ENCODE results near the gene NF2. TPM values are rescaled to one million over a fixed set of nuclear protein-coding genes. Genes with fewer than 3 reads are reported as not detected.

The NF2 gene
- total and polyA plus RNA-seq, 2 experiments from 2014 or later, result 14.4 to 54.5 TPM

DNA sequence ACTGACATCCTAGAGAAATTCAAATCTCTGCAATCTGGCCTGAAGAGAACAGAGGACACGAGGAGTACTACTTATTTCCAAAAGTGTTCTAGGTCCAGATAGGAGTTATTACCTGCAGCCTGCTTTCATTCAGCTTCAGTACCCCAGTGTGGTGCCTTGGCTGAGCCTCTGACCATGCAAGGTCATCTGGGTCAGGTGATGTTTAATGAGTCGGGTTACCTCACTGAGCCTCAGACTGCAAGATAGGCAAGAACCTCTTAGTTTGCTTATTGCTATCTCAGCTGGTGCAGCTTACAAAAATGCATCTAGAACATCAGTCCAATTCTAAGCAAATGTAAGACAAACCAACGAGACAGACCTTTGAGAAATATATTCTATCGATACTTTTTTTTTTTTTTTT, 9.5 kb upstream of the NF2 start:
- Mint-ChIP-seq H3K27me3 (ENCODE audit: insufficient read depth, low read depth, poor library complexity) (no peaks in the 10 kb centered on the region), H3K27ac (no peak overlapping the region), H3K36me3 (ENCODE audit: low read depth) (no peaks in the 10 kb centered on the region), H3K4me3 (no peak overlapping the region), H3K9me3 (peaks cover 3% of the 10 kb centered on the region; the same call in 1 of the 3 replicates), H3K4me1 (peaks cover 3% of the 10 kb centered on the region; the same call in 1 of the 3 replicates)
- Histone ChIP-seq H4K20me1 (replicated peaks; ENCODE audit: insufficient read depth) (no peaks in the 10 kb centered on the region), H3K4me3 (no peak overlapping the region), H3K9me2 (ENCODE audit: insufficient read depth) (no peaks in the 10 kb centered on the region), H3K27ac (ENCODE audit: low read depth) (no peak overlapping the region), H3K4me2 (no peak overlapping the region), H3F3A (replicated peaks; ENCODE audit: low read depth) (peaks cover 5% of the 10 kb centered on the region), H2AFZ (peak overlapping the region; percentile 63; the same call in 1 of the 2 replicates), H3K27me3 (ENCODE audit: insufficient read depth) (peaks cover 24% of the 10 kb centered on the region), H3K36me3 (ENCODE audit: insufficient read depth) (no peaks in the 10 kb centered on the region), H3K4me1 (ENCODE audit: insufficient read depth) (peaks cover 4% of the 10 kb centered on the region; the same call in 1 of the 2 replicates), H3K79me2 (replicated peaks; ENCODE audit: insufficient read depth) (no peaks in the 10 kb centered on the region)
- ATAC-seq (peak; percentile 31; the same call in 1 of the 3 replicates), DNase-seq (ENCODE audit: low spot score) (no peak)
- TF ChIP-seq POLR2AphosphoS5 (IDR thresholded peaks at IDR 0.05; ENCODE audit: low read depth) (no peak), EZH2phosphoT487 (IDR thresholded peaks at IDR 0.05; ENCODE audit: unreplicated experiment) (no peak), ZNF114 (CRISPR knock-in tag; IDR thresholded peaks at IDR 0.05) (no peak), NANOG (IDR thresholded peaks at IDR 0.05; ENCODE audit: borderline replicate concordance) (no peak), ZNF331 (CRISPR knock-in tag; IDR thresholded peaks at IDR 0.05; ENCODE audit: low read depth) (no peak), JUNB (IDR thresholded peaks at IDR 0.05; ENCODE audit: unreplicated experiment) (no peak), STAT1 (IDR thresholded peaks at IDR 0.05; ENCODE audit: unreplicated experiment) (no peak), EZH2 (IDR thresholded peaks at IDR 0.05; ENCODE audit: low read depth, unreplicated experiment) (no peak), CREB1 (CRISPR knock-in tag; IDR thresholded peaks at IDR 0.05; ENCODE audit: low read depth) (no peak)
- TF ChIP-seq, protein P1, sequence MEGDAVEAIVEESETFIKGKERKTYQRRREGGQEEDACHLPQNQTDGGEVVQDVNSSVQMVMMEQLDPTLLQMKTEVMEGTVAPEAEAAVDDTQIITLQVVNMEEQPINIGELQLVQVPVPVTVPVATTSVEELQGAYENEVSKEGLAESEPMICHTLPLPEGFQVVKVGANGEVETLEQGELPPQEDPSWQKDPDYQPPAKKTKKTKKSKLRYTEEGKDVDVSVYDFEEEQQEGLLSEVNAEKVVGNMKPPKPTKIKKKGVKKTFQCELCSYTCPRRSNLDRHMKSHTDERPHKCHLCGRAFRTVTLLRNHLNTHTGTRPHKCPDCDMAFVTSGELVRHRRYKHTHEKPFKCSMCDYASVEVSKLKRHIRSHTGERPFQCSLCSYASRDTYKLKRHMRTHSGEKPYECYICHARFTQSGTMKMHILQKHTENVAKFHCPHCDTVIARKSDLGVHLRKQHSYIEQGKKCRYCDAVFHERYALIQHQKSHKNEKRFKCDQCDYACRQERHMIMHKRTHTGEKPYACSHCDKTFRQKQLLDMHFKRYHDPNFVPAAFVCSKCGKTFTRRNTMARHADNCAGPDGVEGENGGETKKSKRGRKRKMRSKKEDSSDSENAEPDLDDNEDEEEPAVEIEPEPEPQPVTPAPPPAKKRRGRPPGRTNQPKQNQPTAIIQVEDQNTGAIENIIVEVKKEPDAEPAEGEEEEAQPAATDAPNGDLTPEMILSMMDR (conservative IDR thresholded peaks at IDR 0.05; ENCODE audit: low read depth in 2 of 2), result no peak
- TF ChIP-seq, protein P2, sequence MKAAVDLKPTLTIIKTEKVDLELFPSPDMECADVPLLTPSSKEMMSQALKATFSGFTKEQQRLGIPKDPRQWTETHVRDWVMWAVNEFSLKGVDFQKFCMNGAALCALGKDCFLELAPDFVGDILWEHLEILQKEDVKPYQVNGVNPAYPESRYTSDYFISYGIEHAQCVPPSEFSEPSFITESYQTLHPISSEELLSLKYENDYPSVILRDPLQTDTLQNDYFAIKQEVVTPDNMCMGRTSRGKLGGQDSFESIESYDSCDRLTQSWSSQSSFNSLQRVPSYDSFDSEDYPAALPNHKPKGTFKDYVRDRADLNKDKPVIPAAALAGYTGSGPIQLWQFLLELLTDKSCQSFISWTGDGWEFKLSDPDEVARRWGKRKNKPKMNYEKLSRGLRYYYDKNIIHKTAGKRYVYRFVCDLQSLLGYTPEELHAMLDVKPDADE (IDR thresholded peaks at IDR 0.05), result no peak
- TF ChIP-seq, protein P3, sequence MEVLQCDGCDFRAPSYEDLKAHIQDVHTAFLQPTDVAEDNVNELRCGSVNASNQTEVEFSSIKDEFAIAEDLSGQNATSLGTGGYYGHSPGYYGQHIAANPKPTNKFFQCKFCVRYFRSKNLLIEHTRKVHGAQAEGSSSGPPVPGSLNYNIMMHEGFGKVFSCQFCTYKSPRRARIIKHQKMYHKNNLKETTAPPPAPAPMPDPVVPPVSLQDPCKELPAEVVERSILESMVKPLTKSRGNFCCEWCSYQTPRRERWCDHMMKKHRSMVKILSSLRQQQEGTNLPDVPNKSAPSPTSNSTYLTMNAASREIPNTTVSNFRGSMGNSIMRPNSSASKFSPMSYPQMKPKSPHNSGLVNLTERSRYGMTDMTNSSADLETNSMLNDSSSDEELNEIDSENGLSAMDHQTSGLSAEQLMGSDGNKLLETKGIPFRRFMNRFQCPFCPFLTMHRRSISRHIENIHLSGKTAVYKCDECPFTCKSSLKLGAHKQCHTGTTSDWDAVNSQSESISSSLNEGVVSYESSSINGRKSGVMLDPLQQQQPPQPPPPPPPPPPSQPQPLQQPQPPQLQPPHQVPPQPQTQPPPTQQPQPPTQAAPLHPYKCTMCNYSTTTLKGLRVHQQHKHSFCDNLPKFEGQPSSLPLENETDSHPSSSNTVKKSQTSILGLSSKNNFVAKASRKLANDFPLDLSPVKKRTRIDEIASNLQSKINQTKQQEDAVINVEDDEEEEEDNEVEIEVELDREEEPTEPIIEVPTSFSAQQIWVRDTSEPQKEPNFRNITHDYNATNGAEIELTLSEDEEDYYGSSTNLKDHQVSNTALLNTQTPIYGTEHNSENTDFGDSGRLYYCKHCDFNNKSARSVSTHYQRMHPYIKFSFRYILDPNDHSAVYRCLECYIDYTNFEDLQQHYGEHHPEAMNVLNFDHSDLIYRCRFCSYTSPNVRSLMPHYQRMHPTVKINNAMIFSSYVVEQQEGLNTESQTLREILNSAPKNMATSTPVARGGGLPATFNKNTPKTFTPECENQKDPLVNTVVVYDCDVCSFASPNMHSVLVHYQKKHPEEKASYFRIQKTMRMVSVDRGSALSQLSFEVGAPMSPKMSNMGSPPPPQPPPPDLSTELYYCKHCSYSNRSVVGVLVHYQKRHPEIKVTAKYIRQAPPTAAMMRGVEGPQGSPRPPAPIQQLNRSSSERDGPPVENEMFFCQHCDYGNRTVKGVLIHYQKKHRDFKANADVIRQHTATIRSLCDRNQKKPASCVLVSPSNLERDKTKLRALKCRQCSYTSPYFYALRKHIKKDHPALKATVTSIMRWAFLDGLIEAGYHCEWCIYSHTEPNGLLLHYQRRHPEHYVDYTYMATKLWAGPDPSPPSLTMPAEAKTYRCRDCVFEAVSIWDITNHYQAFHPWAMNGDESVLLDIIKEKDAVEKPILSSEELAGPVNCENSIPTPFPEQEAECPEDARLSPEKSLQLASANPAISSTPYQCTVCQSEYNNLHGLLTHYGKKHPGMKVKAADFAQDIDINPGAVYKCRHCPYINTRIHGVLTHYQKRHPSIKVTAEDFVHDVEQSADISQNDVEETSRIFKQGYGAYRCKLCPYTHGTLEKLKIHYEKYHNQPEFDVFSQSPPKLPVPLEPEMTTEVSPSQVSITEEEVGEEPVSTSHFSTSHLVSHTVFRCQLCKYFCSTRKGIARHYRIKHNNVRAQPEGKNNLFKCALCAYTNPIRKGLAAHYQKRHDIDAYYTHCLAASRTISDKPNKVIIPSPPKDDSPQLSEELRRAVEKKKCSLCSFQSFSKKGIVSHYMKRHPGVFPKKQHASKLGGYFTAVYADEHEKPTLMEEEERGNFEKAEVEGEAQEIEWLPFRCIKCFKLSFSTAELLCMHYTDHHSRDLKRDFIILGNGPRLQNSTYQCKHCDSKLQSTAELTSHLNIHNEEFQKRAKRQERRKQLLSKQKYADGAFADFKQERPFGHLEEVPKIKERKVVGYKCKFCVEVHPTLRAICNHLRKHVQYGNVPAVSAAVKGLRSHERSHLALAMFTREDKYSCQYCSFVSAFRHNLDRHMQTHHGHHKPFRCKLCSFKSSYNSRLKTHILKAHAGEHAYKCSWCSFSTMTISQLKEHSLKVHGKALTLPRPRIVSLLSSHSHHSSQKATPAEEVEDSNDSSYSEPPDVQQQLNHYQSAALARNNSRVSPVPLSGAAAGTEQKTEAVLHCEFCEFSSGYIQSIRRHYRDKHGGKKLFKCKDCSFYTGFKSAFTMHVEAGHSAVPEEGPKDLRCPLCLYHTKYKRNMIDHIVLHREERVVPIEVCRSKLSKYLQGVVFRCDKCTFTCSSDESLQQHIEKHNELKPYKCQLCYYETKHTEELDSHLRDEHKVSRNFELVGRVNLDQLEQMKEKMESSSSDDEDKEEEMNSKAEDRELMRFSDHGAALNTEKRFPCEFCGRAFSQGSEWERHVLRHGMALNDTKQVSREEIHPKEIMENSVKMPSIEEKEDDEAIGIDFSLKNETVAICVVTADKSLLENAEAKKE (CRISPR knock-in tag; IDR thresholded peaks at IDR 0.05), result no peak
- TF ChIP-seq, protein P4, sequence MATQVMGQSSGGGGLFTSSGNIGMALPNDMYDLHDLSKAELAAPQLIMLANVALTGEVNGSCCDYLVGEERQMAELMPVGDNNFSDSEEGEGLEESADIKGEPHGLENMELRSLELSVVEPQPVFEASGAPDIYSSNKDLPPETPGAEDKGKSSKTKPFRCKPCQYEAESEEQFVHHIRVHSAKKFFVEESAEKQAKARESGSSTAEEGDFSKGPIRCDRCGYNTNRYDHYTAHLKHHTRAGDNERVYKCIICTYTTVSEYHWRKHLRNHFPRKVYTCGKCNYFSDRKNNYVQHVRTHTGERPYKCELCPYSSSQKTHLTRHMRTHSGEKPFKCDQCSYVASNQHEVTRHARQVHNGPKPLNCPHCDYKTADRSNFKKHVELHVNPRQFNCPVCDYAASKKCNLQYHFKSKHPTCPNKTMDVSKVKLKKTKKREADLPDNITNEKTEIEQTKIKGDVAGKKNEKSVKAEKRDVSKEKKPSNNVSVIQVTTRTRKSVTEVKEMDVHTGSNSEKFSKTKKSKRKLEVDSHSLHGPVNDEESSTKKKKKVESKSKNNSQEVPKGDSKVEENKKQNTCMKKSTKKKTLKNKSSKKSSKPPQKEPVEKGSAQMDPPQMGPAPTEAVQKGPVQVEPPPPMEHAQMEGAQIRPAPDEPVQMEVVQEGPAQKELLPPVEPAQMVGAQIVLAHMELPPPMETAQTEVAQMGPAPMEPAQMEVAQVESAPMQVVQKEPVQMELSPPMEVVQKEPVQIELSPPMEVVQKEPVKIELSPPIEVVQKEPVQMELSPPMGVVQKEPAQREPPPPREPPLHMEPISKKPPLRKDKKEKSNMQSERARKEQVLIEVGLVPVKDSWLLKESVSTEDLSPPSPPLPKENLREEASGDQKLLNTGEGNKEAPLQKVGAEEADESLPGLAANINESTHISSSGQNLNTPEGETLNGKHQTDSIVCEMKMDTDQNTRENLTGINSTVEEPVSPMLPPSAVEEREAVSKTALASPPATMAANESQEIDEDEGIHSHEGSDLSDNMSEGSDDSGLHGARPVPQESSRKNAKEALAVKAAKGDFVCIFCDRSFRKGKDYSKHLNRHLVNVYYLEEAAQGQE (IDR thresholded peaks at IDR 0.05; ENCODE audit: unreplicated experiment), result no peak
